ENCODE data around the gene COL17A1.

Gene COL17A1

DNA sequence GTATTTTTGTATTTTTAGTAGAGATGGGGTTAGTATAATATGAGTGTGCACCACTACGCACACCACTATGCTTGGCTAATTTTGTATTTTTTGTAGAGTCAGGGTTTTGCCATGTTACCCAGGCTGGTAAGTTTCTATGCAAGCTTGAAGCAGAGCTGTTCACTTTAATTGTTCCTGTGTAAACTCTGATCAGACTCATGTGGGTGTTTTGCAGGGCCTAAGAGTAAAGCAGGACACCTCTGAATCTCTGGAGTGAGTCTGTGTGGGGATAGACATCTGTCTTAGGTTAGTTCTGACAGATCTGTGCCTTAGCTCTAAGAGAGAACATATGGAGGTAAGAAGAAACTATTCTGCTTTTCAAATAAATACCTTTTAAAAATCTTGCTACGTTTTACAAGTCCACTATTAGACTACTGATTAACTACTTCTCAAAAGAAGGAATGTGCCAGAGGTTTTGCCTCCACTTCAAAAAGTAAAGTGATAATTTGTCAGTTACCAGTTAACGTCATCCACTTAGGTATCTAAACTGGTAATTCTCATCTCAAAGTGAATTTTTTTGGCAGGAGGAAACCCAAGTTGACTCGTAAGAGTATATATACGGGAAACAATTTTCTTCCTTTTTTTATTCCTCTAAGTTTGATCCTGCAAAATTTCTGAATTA lies 1.1 kb downstream of the COL17A1 start:
- TF ChIP-seq ZFX (IDR thresholded peaks at IDR 0.05; ENCODE audit: borderline replicate concordance) = no peak
- TF ChIP-seq, protein P1, sequence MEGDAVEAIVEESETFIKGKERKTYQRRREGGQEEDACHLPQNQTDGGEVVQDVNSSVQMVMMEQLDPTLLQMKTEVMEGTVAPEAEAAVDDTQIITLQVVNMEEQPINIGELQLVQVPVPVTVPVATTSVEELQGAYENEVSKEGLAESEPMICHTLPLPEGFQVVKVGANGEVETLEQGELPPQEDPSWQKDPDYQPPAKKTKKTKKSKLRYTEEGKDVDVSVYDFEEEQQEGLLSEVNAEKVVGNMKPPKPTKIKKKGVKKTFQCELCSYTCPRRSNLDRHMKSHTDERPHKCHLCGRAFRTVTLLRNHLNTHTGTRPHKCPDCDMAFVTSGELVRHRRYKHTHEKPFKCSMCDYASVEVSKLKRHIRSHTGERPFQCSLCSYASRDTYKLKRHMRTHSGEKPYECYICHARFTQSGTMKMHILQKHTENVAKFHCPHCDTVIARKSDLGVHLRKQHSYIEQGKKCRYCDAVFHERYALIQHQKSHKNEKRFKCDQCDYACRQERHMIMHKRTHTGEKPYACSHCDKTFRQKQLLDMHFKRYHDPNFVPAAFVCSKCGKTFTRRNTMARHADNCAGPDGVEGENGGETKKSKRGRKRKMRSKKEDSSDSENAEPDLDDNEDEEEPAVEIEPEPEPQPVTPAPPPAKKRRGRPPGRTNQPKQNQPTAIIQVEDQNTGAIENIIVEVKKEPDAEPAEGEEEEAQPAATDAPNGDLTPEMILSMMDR (IDR thresholded peaks at IDR 0.05) = no peak
- H3K27ac ChIP-seq = no peak overlapping the region

DNA sequence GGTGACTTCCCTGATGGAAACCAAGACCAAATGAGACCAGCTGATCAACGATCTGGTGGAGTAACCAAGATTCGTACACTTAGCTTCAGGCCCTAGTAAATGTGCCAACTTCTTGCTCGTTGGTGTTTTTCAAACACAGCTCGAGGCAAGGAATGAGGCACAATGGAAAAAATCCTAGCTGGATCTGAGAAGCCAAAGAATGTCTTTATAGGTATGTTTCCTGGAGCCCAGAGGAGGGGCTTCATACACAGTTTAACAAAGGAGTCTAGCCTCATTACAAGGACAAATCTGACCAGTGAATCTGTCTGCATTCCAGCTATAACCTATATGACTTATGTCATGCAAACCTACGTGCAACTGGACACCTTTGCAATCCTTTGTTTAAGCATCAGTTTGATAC lies 3.7 kb downstream of the COL17A1 start:
- TF ChIP-seq, protein P1 (IDR thresholded peaks at IDR 0.05) = no peak
- TF ChIP-seq ZFX (IDR thresholded peaks at IDR 0.05; ENCODE audit: borderline replicate concordance) = no peak
- H3K27ac ChIP-seq = no peak overlapping the region

GRCh38 chr10:104080762-104081161 lies 4.9 kb downstream of the COL17A1 start:
- TF ChIP-seq, protein P1 (IDR thresholded peaks at IDR 0.05) = peak; percentile 67
- no peak for TF ChIP-seq ZFX (IDR thresholded peaks at IDR 0.05; ENCODE audit: borderline replicate concordance)
- H3K27ac ChIP-seq = no peak overlapping the region

DNA sequence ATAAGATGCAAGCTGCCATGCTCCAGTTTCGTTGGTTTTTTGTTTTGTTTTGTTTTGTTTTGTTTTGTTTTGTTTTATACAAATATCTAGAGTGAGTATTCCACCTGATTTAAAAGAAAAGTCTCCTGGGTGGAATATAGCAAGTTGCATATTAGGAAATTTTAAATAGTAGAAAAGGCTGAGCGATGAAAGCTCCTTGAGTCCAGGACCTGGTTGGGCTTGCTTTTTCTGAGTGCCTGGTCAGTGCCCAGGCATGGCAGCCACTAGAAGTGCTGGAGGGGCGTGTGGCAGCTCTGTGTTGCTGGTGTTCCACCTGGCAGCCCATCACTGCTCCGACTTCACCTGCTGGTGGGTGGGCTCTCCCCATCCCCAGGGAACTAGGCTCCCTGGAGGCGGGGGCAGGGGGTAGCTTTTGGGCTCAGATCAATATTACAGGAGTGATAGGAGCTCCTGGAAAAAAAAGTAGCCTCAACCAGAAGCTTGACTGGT lies 8.0 kb downstream of the COL17A1 start:
- no peak overlapping the region for H3K27ac ChIP-seq
- no peak for TF ChIP-seq ZFX (IDR thresholded peaks at IDR 0.05; ENCODE audit: borderline replicate concordance)
- TF ChIP-seq, protein P1 (IDR thresholded peaks at IDR 0.05) = no peak

GRCh38 chr10:104077247-104077646 lies 8.4 kb downstream of the COL17A1 start:
- H3K27ac ChIP-seq = no peak overlapping the region

DNA sequence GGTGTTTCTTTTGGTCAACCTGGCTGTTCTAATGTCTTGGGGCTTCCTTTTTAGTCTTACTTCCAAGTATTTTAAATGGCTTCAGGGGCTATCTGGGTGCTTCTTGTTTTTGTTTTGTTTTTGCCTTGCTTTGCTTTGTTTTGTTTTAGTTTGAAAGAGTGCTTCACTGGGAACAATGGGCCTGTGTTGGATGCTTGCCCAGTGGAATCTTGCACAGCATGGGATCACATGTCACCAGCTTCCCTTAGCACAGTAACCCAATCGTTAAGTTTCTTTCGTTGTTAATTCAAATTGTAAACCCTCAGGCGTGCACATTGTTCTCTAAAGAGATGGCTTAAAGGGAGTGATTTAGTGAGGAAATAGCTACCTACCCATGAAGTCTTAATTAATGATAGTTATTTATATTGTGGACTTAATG lies 8.9 kb downstream of the COL17A1 start:
- no peak for TF ChIP-seq ZFX (IDR thresholded peaks at IDR 0.05; ENCODE audit: borderline replicate concordance)
- TF ChIP-seq, protein P1 (IDR thresholded peaks at IDR 0.05) = no peak
- no peak overlapping the region for H3K27ac ChIP-seq

More at GRCh38 chr10:104077247-104077646, 8.4 kb downstream of the COL17A1 start:
- TF ChIP-seq, protein P1 (IDR thresholded peaks at IDR 0.05) = no peak
- no peak for TF ChIP-seq ZFX (IDR thresholded peaks at IDR 0.05; ENCODE audit: borderline replicate concordance)

DNA sequence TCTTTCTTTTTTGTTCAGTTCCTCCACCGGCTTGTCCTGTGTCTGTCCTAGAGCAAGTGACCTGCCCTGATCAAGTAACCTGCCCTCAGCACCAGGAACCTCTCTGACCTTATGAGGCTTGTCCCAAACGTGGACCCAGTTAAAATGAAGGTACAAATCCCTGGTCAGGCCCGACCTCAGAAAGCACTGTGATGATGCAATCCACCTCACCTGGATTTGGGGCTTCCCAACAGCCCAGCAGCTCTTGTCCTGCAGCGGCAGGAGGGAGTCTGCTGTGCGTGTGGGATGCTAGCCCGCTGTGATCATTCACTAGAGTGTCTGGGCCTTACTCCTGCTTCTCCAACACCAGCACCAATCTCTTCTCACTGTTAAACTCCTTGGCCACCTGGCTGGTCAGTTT lies 11.2 kb downstream of the COL17A1 start:
- H3K27ac ChIP-seq = no peak overlapping the region
- no peak for TF ChIP-seq ZFX (IDR thresholded peaks at IDR 0.05; ENCODE audit: borderline replicate concordance)
- TF ChIP-seq, protein P1 (IDR thresholded peaks at IDR 0.05) = no peak
